K562 (cell line): ENCODE data around the gene PARP14. TPM values are rescaled to one million over a fixed set of nuclear protein-coding genes. Genes with fewer than 3 reads are reported as not detected.

ENCODE experiments used
- ARID1B ChIP-seq: fragments of 450-650 bp; IDR thresholded peaks from 2 replicates; pipeline ENCODE4 v1.6.1; 2016; ENCODE audit warnings: antibody characterized with exemption, mild to moderate bottlenecking, inconsistent platforms
- ATF7 ChIP-seq: fragments of 450-650 bp; IDR thresholded peaks from 2 replicates; pipeline ENCODE4 v1.7.1; 2014; ENCODE audit warnings: mild to moderate bottlenecking, moderate library complexity
- CBX1 ChIP-seq: sonication (generic); IDR thresholded peaks from 2 replicates; pipeline ENCODE4 v1.6.1; 2016; ENCODE audit warnings: antibody characterized with exemption, low read depth, mild to moderate bottlenecking
- CBX5 ChIP-seq: IDR thresholded peaks from 2 replicates; pipeline ENCODE4 v1.6.1; 2014; ENCODE audit warnings: low read depth, borderline replicate concordance
- CXXC5 ChIP-seq: fragments of 250-450 bp; sonication (Bioruptor Pico); IDR thresholded peaks from 2 replicates; pipeline ENCODE4 v1.8.0; 2022; ENCODE audit warnings: inconsistent platforms, mild to moderate bottlenecking, moderate library complexity
- EP400 ChIP-seq: fragments of 450-650 bp; IDR thresholded peaks from 2 replicates; pipeline ENCODE4 v1.6.1; 2017; ENCODE audit warnings: antibody characterized with exemption, mild to moderate bottlenecking, moderate library complexity
- GTF2E2 ChIP-seq: fragments of 200-800 bp; sonication (Bioruptor generic); IDR thresholded peaks from 2 replicates; pipeline ENCODE4 v1.6.1; 2016; ENCODE audit warnings: missing genetic modification characterization, missing compliant biosample characterization
- LARP7 ChIP-seq: fragments of 450-650 bp; IDR thresholded peaks from 2 replicates; pipeline ENCODE4 v1.6.1; 2016
- MAZ ChIP-seq, 2 experiments: fragments of 450-650 bp in 1 of 2; sonication (generic) in 1 of 2; formaldehyde crosslinking; IDR thresholded peaks in 1 of 2; conservative IDR thresholded peaks in 1 of 2; 2 replicates each; pipeline versions ENCODE4 v1.4.0 to v1.5.0; 2020; ENCODE audit warnings: mild to moderate bottlenecking in 1 of 2, missing genetic modification reagents in 1 of 2
- MYBL2 ChIP-seq, 2 experiments: fragments of 450-650 bp in 1 of 2; sonication (generic) in 1 of 2; formaldehyde crosslinking in 1 of 2; IDR thresholded peaks; 2 replicates each; pipeline versions ENCODE4 v1.6.1 to v1.8.1; 2017 to 2022; ENCODE audit warnings: borderline replicate concordance in 1 of 2, inconsistent platforms in 1 of 2, low read depth in 1 of 2, mild to moderate bottlenecking in 1 of 2, missing genetic modification reagents in 1 of 2, moderate library complexity in 1 of 2
- NFIC ChIP-seq: fragments of 450-650 bp; IDR thresholded peaks from 2 replicates; pipeline ENCODE4 v1.6.1; 2017; ENCODE audit warnings: mild to moderate bottlenecking, inconsistent platforms
- RBBP5 ChIP-seq: fragments of 200-600 bp; sonication (generic); IDR thresholded peaks from 2 replicates; pipeline ENCODE4 v1.6.1; 2012; ENCODE audit warnings: borderline replicate concordance, mild to moderate bottlenecking, low read length, control low read depth, inconsistent platforms; ENCODE audit not compliant: insufficient read depth, poor library complexity, severe bottlenecking
- RBM25 ChIP-seq: fragments of 200-400 bp; formaldehyde crosslinking; IDR thresholded peaks from 2 replicates; pipeline ENCODE4 v1.6.1; 2018; ENCODE audit warnings: low read length, low read depth, moderate library complexity; ENCODE audit not compliant: severe bottlenecking
- SAP30 ChIP-seq: fragments of 200-600 bp; sonication (generic); IDR thresholded peaks from 2 replicates; pipeline ENCODE4 v1.6.1; 2012; ENCODE audit warnings: borderline replicate concordance, low read depth, mild to moderate bottlenecking, moderate library complexity, low read length, control low read depth, inconsistent platforms; ENCODE audit not compliant: insufficient read depth, poor library complexity, severe bottlenecking
- UBTF ChIP-seq, 2 experiments: IDR thresholded peaks; 2 replicates each; pipeline ENCODE4 v1.6.1; 2012; ENCODE audit warnings: improper control_type of control experiment in 2 of 2, low read depth in 2 of 2, low read length in 2 of 2, borderline replicate concordance in 1 of 2
- ZBTB11 ChIP-seq, 3 experiments: fragments of 200-800 bp in 1 of 3; fragments of 250-450 bp in 1 of 3; fragments of 450-650 bp in 1 of 3; sonication (Bioruptor Pico) in 1 of 3; sonication (Bioruptor generic) in 1 of 3; formaldehyde crosslinking in 1 of 3; IDR thresholded peaks; 2 replicates each; pipeline versions ENCODE4 v1.6.1 to v1.8.0; 2016 to 2022; ENCODE audit warnings: mild to moderate bottlenecking in 2 of 3, missing genetic modification characterization in 2 of 3, missing compliant biosample characterization in 1 of 3, moderate library complexity in 1 of 3
- ZBTB2 ChIP-seq: fragments of 450-650 bp; IDR thresholded peaks from 2 replicates; pipeline ENCODE4 v1.6.1; 2016; ENCODE audit warnings: antibody characterized with exemption
- ZNF316 ChIP-seq: fragments of 450-650 bp; IDR thresholded peaks from 2 replicates; pipeline ENCODE4 v1.6.1; 2016
- ZNF436 ChIP-seq: fragments of 250-450, 450-650 bp; sonication (Bioruptor Pico); formaldehyde crosslinking; IDR thresholded peaks from 2 replicates; pipeline ENCODE4 v1.7.0; 2020; ENCODE audit warnings: mild to moderate bottlenecking
- polyA plus RNA-seq, 8 experiments: library from polyadenylated mRNA; depleted of rRNA in 4 of 8; stranded (reverse) in 5 of 8; unstranded in 3 of 8; fragments of >200 nt; fragmentation: Nextera tagmentation in 2 of 8; fragmentation: Illumina TruSeq in 1 of 8; extraction: Ambion mirVana in 2 of 8; extraction: Trizol in 1 of 8; gene quantifications; 2 replicates each; pipeline versions ENCODE4 v1.2.1 to v1.2.3, GENCODE V29; 2011 to 2014; ENCODE audit warnings: inconsistent platforms in 1 of 8, missing spikeins in 1 of 8
- total RNA-seq, 7 experiments: library from RNA; depleted of rRNA in 6 of 7; stranded (reverse); fragments of >200 nt in 6 of 7; fragmentation: Illumina TruSeq in 2 of 7; extraction: Trizol in 2 of 7; gene quantifications; 2 replicates each; pipeline versions ENCODE4 v1.2.1 to v1.2.3, GENCODE V29; 2011 to 2021; ENCODE audit warnings: low replicate concordance in 1 of 7

The PARP14 gene
- total and polyA plus RNA-seq, 9 of the 15 experiments (the other 6 are each of a cell fraction or from before 2014, with no cell fraction given): 3.1 to 14.4 (median 9.0) TPM

- peak; percentile 43 for TF ChIP-seq SAP30
- peak; percentile 82 for TF ChIP-seq NFIC
- peak; percentile 12; the same call in 1 of the 2 replicates for TF ChIP-seq EP400
- TF ChIP-seq CBX1: no peak
- TF ChIP-seq MAZ (CRISPR knock-in tag; conservative IDR thresholded peaks at IDR 0.05 in 1 of 2, IDR thresholded peaks at IDR 0.05 in 1 of 2): 0 out of 4 replicates have a peak, but pooled peaks of 1 of the 2 experiments have one; percentile 15
- no peak for TF ChIP-seq CBX5
- TF ChIP-seq ZNF316: peak; percentile 42
- peak; percentile 14; the same call in 1 of the 2 replicates for TF ChIP-seq CXXC5 (CRISPR knock-in tag)
- TF ChIP-seq MYBL2 (IDR thresholded peaks at IDR 0.05; ENCODE audit: low read depth): no peak
- no peak for TF ChIP-seq MYBL2 (CRISPR knock-in tag; IDR thresholded peaks at IDR 0.05; ENCODE audit: borderline replicate concordance)
- TF ChIP-seq RBBP5: peak; percentile 71
- no peak for TF ChIP-seq ZNF436 (CRISPR knock-in tag)
- no peak for TF ChIP-seq ZBTB2
- no peak for TF ChIP-seq LARP7
- TF ChIP-seq ZBTB11 (CRISPR knock-in tag; IDR thresholded peaks at IDR 0.05): peak in 1 of 3 experiments; percentile 62; a peak in 1 of 6 replicates
- peak in 1 of 2 experiments; percentile 42; a peak in 1 of 4 replicates for TF ChIP-seq UBTF (IDR thresholded peaks at IDR 0.05; ENCODE audit: borderline replicate concordance in 1 of 2, low read depth in 2 of 2, low read length in 2 of 2)
- peak; percentile 50 for TF ChIP-seq GTF2E2 (tag)
- TF ChIP-seq RBM25: peak; percentile 17
- TF ChIP-seq ARID1B: peak; percentile 11; the same call in 1 of the 2 replicates
- 0 out of 2 replicates have a peak, but pooled peaks have one; percentile 14 for TF ChIP-seq ATF7
Measured at GRCh38 chr3:122680475-122681283, at the start of gene PARP14 (continued).
